CD4-positive, alpha-beta T cell treated with Interleukin-21 for 1 hour (primary cell): ENCODE results near the gene EXOC2.
"Not testable (repeated sequence)": the region's sequence is repeated elsewhere in the genome, so short reads cannot be mapped to it uniquely, and the experiment has no call there.

ENCODE experiments used
- DNase-seq: peaks from one replicate; pipeline ENCODE4 v3.0.0-alpha.2; 2020

Gene EXOC2

GRCh38 chr6:633611-634010, 59.3 kb downstream of the EXOC2 start:
- DNase-seq: no peak

GRCh38 chr6:628766-629165, 64.2 kb downstream of the EXOC2 start:
- no peak for DNase-seq

GRCh38 chr6:626236-626635, 66.7 kb downstream of the EXOC2 start:
- DNase-seq: no peak

GRCh38 chr6:624979-625378, 68.0 kb downstream of the EXOC2 start:
- DNase-seq: no peak

GRCh38 chr6:622462-622861, 70.5 kb downstream of the EXOC2 start:
- no peak for DNase-seq

- DNase-seq: no peak
Measured at GRCh38 chr6:621931-622330, 71.0 kb downstream of the EXOC2 start.

GRCh38 chr6:620950-621349, 72.0 kb downstream of the EXOC2 start:
- no peak for DNase-seq

GRCh38 chr6:620166-620565, 72.8 kb downstream of the EXOC2 start:
- no peak for DNase-seq

- DNase-seq: peak; percentile 21
Measured at GRCh38 chr6:617456-618100, 75.4 kb downstream of the EXOC2 start.

GRCh38 chr6:613981-614380, 79.0 kb downstream of the EXOC2 start:
- DNase-seq: no peak

GRCh38 chr6:611928-612327, 81.0 kb downstream of the EXOC2 start:
- DNase-seq: no peak

GRCh38 chr6:610882-611281, 82.1 kb downstream of the EXOC2 start:
- DNase-seq: no peak

- DNase-seq: no peak
Measured at GRCh38 chr6:609905-610304, 83.0 kb downstream of the EXOC2 start.

- DNase-seq: no peak
Measured at GRCh38 chr6:606829-607379, 86.0 kb downstream of the EXOC2 start.

- not testable (repeated sequence) for DNase-seq
Measured at GRCh38 chr6:605895-606294, 87.0 kb downstream of the EXOC2 start.

- DNase-seq: no peak
Measured at GRCh38 chr6:604579-604978, 88.4 kb downstream of the EXOC2 start.

GRCh38 chr6:603265-603664, 89.7 kb downstream of the EXOC2 start:
- DNase-seq: no peak

GRCh38 chr6:599576-600448, 93.1 kb downstream of the EXOC2 start:
- DNase-seq: no peak

- DNase-seq: no peak
Measured at GRCh38 chr6:593907-594212, 99.1 kb downstream of the EXOC2 start.

- peak; percentile 76 for DNase-seq
Measured at GRCh38 chr6:593139-593906, 99.6 kb downstream of the EXOC2 start.

GRCh38 chr6:589090-589489, 103.8 kb downstream of the EXOC2 start:
- DNase-seq: no peak

GRCh38 chr6:586553-586952, 106.4 kb downstream of the EXOC2 start:
- DNase-seq: no peak

GRCh38 chr6:583635-584034, 109.3 kb downstream of the EXOC2 start:
- DNase-seq: no peak

GRCh38 chr6:583116-583515, 109.8 kb downstream of the EXOC2 start:
- DNase-seq: no peak
